Measurements from ENCODE around the gene TTLL8.

Gene TTLL8

GRCh38 chr22:49970528-49971231 lies 87.4 kb downstream of the TTLL8 start:
- DNase-seq (ENCODE audit: low spot score in 2 of 2): peak; percentile 93 to 95
- H3K4me3 ChIP-seq: peak overlapping the region; percentile 32
- H3K4me1 ChIP-seq: peaks cover 21% of the 10 kb centered on the region
- H3K9me3 ChIP-seq: no peaks in the 10 kb centered on the region
- no peaks in the 10 kb centered on the region for H3K27me3 ChIP-seq (ENCODE audit: low read depth)
- H3K36me3 ChIP-seq (replicated peaks): no peaks in the 10 kb centered on the region; the same call in 1 of the 2 replicates
- in situ Hi-C loops (cut with MboI; ENCODE audit: low sequenced_read_pairs): no loop called here

DNA sequence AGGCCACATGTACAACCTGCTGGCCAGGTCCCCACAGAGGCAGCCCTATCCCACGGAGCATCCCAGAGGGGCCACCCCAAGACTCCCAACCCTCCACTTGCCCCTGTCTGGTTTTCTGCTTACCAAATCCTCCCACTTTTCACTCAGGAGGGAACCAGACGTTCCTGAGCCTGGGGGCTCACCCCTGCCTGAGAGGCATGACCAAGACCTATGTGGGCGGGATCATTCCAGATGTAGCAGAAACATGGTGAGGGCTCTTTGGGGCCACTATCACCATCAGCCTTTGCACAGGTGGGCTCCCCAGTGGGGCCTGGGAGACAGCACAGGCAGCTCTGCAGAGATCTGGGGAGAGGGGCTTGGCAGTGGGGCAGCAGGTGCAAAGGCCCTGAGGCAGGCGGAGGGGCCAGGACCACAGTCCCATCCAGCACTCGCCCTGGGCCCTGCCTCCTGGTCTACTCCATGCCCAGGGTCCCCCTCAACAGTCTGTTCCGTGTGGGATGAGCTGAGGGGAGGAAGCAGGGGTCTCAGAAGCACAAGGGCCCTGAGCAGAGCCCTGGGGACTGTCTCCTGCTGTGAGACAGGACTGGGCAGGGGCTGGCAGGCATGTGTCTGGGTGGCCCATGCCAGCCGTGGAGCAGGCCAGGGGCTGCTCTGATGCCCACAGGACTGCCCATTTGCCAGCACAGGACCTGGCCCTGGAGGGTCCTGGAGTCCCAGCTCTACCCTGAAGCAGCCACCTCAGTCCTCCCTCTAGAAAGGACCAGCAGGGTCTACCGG lies 88.2 kb downstream of the TTLL8 start:
- no peaks in the 10 kb centered on the region for H3K27me3 ChIP-seq (ENCODE audit: low read depth)
- no peaks in the 10 kb centered on the region; the same call in 1 of the 2 replicates for H3K36me3 ChIP-seq (replicated peaks)
- peaks cover 19% of the 10 kb centered on the region for H3K4me1 ChIP-seq
- DNase-seq (ENCODE audit: low spot score in 2 of 2): peak in 1 of 2 experiments; percentile 8
- no peaks in the 10 kb centered on the region for H3K9me3 ChIP-seq
- no peak overlapping the region for H3K4me3 ChIP-seq
- in situ Hi-C loops (cut with MboI; ENCODE audit: low sequenced_read_pairs): no loop called here

DNA sequence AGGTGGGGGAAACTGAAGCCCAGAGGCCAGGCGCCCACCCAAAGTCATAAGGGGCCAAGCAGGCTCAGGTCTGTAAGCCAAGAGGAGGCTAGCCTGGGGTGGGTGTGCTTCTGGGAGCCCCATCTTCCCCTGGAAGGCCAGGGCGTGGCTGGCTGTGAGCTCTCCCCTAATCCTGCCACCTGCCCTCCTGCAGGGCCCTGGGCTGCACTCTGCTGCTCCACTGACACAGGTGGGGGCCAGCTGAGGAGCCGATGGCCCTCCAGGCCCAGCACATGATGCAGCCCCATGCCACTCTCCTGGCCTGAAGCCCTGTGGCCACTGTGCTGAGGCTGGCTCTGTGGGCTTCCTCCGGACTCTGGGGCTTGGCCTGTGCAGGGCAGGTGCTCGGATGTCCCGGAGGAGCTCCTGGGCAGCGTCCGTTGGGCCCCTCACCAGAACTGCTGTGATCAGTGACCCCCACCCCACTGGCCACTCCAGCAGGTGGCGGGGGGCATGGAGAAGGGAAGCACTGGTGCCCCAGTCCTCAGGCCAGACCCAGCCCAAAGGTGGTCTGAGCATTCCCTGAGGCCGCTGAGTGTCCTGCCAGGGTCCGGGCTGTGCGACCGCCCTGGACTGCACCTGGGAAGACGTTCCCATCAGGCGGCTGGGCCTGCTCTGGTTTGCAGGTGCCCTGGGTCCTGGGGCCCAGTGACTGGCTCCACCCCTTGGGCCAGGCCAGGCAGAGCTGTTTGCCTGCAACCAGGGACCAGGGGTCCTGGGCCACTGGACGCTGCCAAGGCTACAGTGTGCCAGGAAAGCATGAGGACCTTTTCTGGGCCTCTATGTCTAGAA lies 89.1 kb downstream of the TTLL8 start:
- Histone ChIP-seq H3K27me3 (ENCODE audit: low read depth) (no peaks in the 10 kb centered on the region), H3K4me1 (peaks cover 19% of the 10 kb centered on the region), H3K4me3 (no peak overlapping the region), H3K9me3 (no peaks in the 10 kb centered on the region), H3K36me3 (replicated peaks) (peaks cover 7% of the 10 kb centered on the region)
- DNase-seq (ENCODE audit: low spot score in 2 of 2): peak in 1 of 2 experiments; percentile 9
- in situ Hi-C loops (cut with MboI; ENCODE audit: low sequenced_read_pairs): no loop called here
